D341Med (cell line): ENCODE measurements around the gene POU2F3.

Experiments
- DNase-seq: peaks from one replicate; pipeline ENCODE4 v3.0.0; 2012; ENCODE audit warnings: low spot score

The POU2F3 gene

GRCh38 chr11:120342678-120343077 lies 102.7 kb downstream of the POU2F3 start:
- no peak for DNase-seq

GRCh38 chr11:120343429-120343828 lies 103.5 kb downstream of the POU2F3 start:
- no peak for DNase-seq

DNA sequence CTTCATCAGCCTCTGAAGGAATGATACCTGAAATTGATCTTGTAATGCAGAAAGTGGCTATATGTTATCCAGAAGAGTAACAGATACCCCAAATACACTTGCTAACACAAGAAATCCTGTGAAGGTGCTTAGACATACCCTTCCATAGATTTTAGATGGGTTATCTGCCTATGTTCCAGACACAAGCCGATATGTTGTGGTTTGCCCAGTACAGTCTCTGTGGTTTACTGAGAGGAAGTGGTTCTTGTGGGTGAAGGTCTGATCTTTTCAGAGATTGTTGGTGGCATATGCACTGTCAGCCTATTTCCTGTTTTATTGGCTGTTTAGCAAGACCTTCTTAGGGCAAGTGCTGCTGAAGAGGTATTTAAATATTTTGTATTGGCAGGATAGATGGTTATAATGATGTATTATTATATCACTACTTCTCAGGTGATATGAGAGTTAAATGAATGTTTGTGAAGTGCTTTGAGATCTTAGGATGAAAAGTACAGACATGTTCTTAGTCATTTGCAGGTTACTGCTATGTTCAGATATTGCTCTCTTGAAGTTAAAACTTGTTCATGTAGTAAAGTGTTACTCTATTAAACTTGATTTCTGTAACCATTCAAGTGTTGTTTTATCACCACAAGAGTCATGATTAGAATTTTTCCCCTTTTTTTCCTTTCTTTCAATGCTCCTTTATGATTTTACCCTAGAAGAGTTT lies 104.5 kb downstream of the POU2F3 start:
- DNase-seq = no peak

DNA sequence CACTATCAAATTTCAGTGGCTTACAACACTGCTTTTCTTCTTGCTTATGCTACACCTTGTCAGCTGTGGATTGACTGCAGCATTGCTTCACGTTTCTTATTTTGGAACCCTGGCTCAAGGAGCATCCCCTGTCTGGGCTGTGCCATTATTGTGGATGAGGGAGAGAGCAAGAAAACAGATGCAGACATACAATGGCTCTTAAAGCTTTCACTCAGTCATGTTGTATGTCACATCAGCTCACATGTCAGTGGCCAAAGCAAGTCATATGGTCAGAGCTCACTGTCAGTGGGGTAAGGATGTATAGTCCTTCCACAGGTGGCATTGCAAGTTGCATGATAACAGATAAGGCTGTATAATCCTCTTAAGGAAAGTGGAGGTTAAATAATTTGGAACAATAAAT lies 106.3 kb downstream of the POU2F3 start:
- DNase-seq = no peak

DNA sequence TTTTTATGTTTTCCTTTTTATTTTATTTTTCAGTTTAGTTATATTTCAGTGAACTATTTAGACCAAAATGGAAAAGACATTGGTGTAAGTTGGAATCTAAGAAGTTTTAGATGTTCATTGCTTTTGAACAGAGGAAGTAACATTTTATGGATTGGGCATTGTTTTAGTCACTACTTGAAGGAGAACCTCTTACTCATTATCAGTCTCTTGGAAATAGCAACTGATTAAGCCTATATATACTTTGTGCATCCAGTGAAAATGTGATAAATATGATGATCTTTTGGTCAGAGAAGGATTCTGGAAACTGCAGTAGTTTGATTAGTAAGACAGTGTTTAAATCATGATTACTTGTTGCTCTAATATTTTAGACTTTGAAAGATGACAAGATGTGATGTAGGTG lies 110.7 kb downstream of the POU2F3 start:
- DNase-seq = no peak

- no peak for DNase-seq
Measured at GRCh38 chr11:120352405-120352804, 112.5 kb downstream of the POU2F3 start.

DNA sequence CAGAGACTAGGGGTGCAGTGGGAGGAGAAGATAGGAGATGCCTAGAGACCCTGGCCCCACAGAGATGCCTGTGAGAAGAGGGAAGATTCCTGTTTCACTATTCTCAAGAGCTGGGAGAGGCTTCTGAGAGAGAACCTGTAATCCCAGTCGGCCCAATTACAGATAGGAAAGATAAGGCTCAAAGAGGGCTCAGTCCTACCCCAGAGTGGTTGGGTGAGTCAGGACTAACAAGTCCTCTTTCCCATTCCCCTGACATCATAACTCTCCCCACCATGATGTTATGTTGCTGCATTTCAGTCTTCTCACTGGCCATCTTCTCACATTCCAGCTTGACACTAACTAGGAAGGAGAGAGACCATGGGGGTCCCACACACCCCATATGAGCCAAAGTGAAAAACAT lies 114.1 kb downstream of the POU2F3 start:
- no peak for DNase-seq

DNA sequence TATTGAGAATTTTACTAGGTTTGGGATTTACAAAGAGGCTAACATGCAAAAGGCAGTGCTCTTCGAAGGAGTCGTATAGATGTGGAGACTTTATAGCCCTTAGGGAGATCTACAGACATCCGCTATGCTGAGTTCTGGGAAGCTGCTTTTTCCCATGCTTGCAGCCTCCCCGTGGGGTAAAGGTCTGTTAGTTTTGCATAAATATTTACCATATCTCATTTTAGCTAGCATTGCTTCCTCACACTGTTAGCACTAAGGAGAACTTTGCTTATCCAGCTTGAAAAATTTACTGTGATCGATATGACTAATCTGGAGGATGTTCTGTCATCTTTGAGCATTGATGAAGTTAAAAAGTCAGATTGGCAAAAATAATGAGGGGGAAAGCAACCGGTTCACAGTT lies 114.8 kb downstream of the POU2F3 start:
- no peak for DNase-seq

DNA sequence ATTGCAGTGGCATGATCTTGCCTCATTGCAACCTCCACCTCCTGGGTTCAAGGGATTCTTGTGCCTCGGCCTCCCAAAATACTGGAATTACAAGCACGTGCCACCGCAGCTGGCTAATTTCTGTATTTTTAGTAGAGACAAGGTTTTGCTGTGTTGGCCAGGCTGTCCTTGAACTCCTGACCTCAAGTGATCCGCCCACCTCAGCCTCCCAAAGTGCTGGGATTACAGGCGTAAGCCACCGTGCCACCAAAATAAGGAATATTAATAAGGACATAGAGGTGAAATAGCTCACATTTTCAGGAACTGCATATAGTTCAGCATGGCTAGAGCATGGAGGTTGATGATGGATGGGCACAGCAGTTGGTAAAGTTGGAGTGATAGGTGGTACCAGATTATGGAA lies 117.7 kb downstream of the POU2F3 start:
- no peak for DNase-seq

- no peak for DNase-seq
Measured at GRCh38 chr11:120358729-120359128, 118.8 kb downstream of the POU2F3 start.

- no peak for DNase-seq
Measured at GRCh38 chr11:120363436-120363835, 123.5 kb downstream of the POU2F3 start.

GRCh38 chr11:120365512-120365911 lies 125.6 kb downstream of the POU2F3 start:
- no peak for DNase-seq
